Right atrium auricular region (tissue), 2 donors: ENCODE data around the gene TTLL10. TPM values are rescaled to one million over a fixed set of nuclear protein-coding genes. Genes with fewer than 3 reads are reported as not detected.

Experiments used
- DNase-seq: peaks from one replicate; pipeline ENCODE4 v3.0.0-alpha.2; 2019; ENCODE audit warnings: low spot score
- H3K27ac ChIP-seq, 2 donors: fragments of 200-600 bp; sonication (generic); 1 replicate in 1 of 2; 2 replicates in 1 of 2; pipeline ENCODE4 v1.5.1; 2016 to 2019
- H3K27me3 ChIP-seq, 2 donors: fragments of 200-600 bp; sonication (generic); one replicate each; pipeline versions ENCODE4 v1.5.1 to v1.6.0; 2017 to 2019
- H3K36me3 ChIP-seq: fragments of 200-600 bp; sonication (generic); one replicate; pipeline ENCODE4 v1.5.1; 2016
- H3K4me1 ChIP-seq, 2 donors: fragments of 200-600 bp; sonication (generic); one replicate each; pipeline versions ENCODE4 v1.5.1 to v1.6.0; 2017 to 2019
- H3K4me3 ChIP-seq, 2 donors: fragments of 200-600 bp; sonication (generic); 1 replicate in 1 of 2; 2 replicates in 1 of 2; pipeline ENCODE4 v1.5.1; 2017 to 2019; ENCODE audit warnings: mild to moderate bottlenecking in 1 of 2, moderate library complexity in 1 of 2
- H3K9me3 ChIP-seq, 2 donors: fragments of 200-600 bp; sonication (generic); one replicate each; pipeline ENCODE4 v1.5.1; 2019
- total RNA-seq, 2 donors: library from RNA; depleted of rRNA; stranded (reverse); fragments of >200 nt; gene quantifications; one replicate each; pipeline ENCODE4 v1.1.0, GENCODE V29; 2016
- TF ChIP-seq, protein P1 (sequence below), 2 donors: fragments of 200-600 bp; sonication (generic); IDR thresholded peaks; one replicate each; pipeline ENCODE4 v1.5.1; 2019; ENCODE audit warnings: antibody characterized with exemption in 2 of 2

TTLL10 gene
- total RNA-seq, 2 donors from 2014 or later = not detected

DNA sequence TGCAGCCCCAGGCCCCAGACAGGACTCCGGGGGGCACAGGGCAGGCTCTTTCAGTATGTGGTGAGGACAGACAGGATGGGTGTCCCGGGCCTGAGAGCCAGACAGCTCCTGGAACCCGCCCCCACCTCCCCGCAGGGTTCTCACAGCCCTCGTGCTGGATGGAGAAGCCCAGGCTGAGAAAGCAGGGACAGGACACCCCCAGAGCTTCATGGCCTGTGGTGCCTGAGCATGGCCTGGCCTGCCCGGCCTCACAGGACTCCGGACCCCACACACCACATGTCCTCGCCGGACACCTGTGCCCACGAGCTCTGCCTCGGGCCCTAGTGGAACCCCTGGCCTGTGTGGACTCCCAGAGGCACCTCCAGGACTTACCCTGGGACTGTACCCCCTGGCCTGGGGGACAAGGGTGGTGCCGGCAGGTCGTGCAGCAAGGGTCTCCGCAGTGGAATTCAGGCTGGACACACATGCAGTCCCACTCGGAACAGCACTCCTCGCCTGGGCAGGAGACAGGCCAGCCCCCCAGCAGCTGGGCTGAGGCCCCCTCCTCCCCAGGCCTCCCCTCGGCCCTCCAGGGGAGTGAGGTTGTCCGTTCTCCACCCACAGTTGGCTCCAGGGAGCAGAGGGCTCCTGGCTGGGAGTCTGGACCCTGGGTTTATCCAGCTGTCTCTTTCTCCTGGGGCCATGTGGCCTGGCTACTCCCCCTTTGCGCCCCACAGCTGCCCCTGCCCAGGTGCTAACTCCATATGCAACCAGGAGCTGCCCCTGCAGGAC lies 31.5 kb downstream of the TTLL10 start:
- peaks cover 0 to 36% of the 10 kb centered on the region in 2 donors for H3K4me1 ChIP-seq
- TF ChIP-seq, protein P1, sequence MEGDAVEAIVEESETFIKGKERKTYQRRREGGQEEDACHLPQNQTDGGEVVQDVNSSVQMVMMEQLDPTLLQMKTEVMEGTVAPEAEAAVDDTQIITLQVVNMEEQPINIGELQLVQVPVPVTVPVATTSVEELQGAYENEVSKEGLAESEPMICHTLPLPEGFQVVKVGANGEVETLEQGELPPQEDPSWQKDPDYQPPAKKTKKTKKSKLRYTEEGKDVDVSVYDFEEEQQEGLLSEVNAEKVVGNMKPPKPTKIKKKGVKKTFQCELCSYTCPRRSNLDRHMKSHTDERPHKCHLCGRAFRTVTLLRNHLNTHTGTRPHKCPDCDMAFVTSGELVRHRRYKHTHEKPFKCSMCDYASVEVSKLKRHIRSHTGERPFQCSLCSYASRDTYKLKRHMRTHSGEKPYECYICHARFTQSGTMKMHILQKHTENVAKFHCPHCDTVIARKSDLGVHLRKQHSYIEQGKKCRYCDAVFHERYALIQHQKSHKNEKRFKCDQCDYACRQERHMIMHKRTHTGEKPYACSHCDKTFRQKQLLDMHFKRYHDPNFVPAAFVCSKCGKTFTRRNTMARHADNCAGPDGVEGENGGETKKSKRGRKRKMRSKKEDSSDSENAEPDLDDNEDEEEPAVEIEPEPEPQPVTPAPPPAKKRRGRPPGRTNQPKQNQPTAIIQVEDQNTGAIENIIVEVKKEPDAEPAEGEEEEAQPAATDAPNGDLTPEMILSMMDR (IDR thresholded peaks at IDR 0.05) = no peak
- H3K36me3 ChIP-seq = no peaks in the 10 kb centered on the region
- no peaks in the 10 kb centered on the region for H3K9me3 ChIP-seq
- DNase-seq = no peak
- H3K27me3 ChIP-seq = peaks cover 6 to 8% of the 10 kb centered on the region in 2 donors
- no peak overlapping the region for H3K4me3 ChIP-seq
- H3K27ac ChIP-seq = no peak overlapping the region

DNA sequence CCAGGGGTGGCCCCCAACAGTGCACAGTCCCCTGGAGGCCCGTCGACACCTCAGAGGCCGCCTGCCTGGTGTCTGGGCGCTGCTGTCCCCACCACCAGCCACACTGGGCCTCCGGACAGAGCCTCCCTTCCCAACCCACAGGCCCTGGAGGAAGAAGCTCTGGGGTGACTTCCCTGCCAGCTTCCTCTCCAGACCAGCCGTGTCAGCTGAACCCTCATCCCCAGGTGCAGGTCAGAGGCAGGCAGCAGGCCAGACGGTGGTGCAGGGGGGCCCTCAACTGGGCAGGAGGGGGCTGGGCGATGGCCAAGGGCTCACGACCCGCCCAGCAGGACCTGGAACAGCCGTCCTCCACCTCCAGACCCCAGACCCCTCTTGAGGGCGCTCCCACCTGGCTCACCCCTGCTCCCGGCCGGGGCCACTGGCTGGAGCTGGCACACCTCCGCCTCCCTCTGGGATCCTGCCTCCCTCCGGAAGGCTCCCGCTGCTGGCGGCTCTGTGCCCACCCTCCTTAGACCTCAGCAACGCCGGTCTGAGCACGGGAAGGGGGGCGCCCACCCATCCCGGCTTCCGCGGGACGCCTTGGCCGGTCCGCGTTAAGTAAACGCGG lies 32.2 kb downstream of the TTLL10 start:
- H3K36me3 ChIP-seq = no peaks in the 10 kb centered on the region
- H3K27me3 ChIP-seq = peaks cover 6 to 8% of the 10 kb centered on the region in 2 donors
- H3K4me1 ChIP-seq = peaks cover 0 to 32% of the 10 kb centered on the region in 2 donors
- no peak overlapping the region for H3K27ac ChIP-seq
- H3K4me3 ChIP-seq = peak overlapping the region in 1 of 2 donors; percentile 37
- no peak for DNase-seq
- H3K9me3 ChIP-seq = no peaks in the 10 kb centered on the region
- TF ChIP-seq, protein P1 (IDR thresholded peaks at IDR 0.05) = no peak

DNA sequence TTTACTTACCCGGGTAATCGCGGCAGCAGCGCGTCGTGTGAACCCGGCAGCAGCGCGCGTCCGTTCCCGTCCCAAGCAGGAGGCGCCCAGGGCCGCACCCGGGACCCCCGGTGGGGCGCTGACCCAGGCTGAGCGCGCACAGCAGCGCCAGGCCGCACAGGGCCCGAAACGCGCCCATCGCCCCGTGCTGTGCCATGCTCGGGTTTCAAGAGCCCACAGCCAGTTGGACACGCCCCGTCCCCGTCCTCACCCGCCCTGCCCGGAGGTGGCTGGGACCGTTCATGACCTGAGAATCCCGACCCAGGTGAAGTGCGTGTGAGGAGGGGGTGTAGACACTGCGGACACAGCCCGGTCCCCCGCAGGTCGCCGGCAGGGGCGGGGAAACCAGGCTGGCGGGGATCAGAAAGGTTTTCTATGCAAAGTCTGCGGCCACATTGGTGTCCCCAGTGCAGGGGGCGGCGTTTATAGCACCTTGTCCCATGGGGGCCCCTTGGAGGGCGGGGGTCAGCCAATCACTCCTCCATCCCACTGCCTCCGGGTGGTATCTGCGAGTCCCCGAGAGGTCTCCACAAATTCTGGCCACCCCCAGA lies 32.8 kb downstream of the TTLL10 start, which contains the start of gene TNFRSF18:
TNFRSF18 (minus strand) TSS at position 217 of the 590 bp plus-strand sequence; CDS start at position 196, 21 bp downstream.
- Histone ChIP-seq H3K36me3 (no peaks in the 10 kb centered on the region), H3K4me3 (peak within 1 kb of the TSS in 1 of 2 donors; percentile 37), H3K27me3 (peaks cover 6 to 8% of the 10 kb centered on the region in 2 donors), H3K9me3 (no peaks in the 10 kb centered on the region), H3K4me1 (peaks cover 0 to 26% of the 10 kb centered on the region in 2 donors), H3K27ac (no peak within 1 kb of the TSS)
- no peak for DNase-seq
- TF ChIP-seq, protein P1 (IDR thresholded peaks at IDR 0.05) = no peak

DNA sequence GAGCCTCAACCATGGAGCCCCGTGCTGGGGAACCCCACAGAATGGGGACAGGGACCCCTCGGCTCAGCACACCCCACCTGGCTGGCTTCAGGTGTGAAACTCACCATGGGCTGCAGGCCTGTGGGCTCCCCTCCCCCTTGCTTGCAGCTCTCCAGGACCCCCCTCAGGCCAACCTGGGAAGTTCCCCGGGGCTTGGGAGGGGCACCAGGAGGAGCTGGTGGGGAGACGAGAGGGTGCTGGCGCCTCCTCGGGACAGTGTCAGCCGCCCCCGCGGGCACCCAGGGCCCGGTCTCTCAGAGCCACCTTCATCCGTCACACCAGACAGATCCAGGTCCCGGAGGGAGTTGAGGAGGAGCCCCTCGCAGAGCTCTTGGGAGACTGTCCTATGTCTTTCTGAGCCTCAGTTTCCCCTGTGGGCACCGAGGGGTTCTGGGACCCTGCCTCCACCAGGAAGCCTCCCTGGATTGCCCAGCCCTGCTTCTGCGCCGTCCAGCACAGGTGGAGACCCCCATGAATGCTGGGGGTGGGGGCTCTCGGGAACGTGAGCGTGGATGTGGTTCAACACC lies 33.4 kb downstream of the TTLL10 start:
- H3K4me3 ChIP-seq = no peak overlapping the region
- peaks cover 6 to 8% of the 10 kb centered on the region in 2 donors for H3K27me3 ChIP-seq
- no peak overlapping the region for H3K27ac ChIP-seq
- TF ChIP-seq, protein P1 (IDR thresholded peaks at IDR 0.05) = no peak
- H3K4me1 ChIP-seq = peaks cover 0 to 30% of the 10 kb centered on the region in 2 donors
- no peak for DNase-seq
- H3K9me3 ChIP-seq = no peaks in the 10 kb centered on the region
- no peaks in the 10 kb centered on the region for H3K36me3 ChIP-seq

DNA sequence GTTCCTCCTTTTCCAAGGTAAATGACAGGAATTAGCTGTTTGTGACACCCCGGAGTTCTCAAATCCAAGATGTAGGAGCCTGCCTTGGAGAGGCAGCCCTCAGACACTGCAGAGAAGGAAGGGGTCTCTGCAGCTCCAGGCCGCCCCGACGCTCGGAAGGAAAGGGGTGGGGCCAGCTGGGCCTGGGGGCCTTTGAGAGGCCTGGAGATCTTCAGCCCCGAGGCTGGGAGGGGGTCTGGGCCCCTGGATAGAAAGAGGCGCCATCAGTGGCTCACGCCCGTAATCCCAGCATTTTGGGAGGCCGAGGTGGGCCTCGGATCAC lies 33.9 kb downstream of the TTLL10 start:
- H3K9me3 ChIP-seq = no peaks in the 10 kb centered on the region
- peaks cover 0 to 35% of the 10 kb centered on the region in 2 donors for H3K4me1 ChIP-seq
- H3K4me3 ChIP-seq = no peak overlapping the region
- H3K36me3 ChIP-seq = no peaks in the 10 kb centered on the region
- no peak overlapping the region for H3K27ac ChIP-seq
- DNase-seq = no peak
- TF ChIP-seq, protein P1 (IDR thresholded peaks at IDR 0.05) = no peak
- peaks cover 6 to 8% of the 10 kb centered on the region in 2 donors for H3K27me3 ChIP-seq
